PC-3 (cell line): ENCODE measurements around the gene ANKRD45. TPM values are rescaled to one million over a fixed set of nuclear protein-coding genes. Genes with fewer than 3 reads are reported as not detected.

ENCODE experiments used
- ATAC-seq: fragments of 200-7000 bp; cut with Tn5 transposase; 2 replicates; pipeline ENCODE4 v1.9.1; 2020; ENCODE audit warnings: mild to moderate bottlenecking, moderate library complexity
- BruUV-seq: library from RNA; stranded (reverse); fragments of 400-500 nt; replicated peaks from 2 replicates; lab custom pipeline; 2021; lab: Mats Ljungman, UMichigan
- CTCF ChIA-PET: fragments of 300-600 bp; sonication (Branson Sonifier 250); formaldehyde crosslinking; loops from one replicate; lab custom pipeline; 2022; ENCODE audit warnings: antibody characterized with exemption; lab: Charles Lee
- POLR2A ChIA-PET: fragments of 300-600 bp; sonication (Branson Sonifier 250); formaldehyde crosslinking; loops from one replicate; lab custom pipeline; 2022; ENCODE audit warnings: antibody characterized with exemption; ENCODE audit not compliant: unreplicated experiment; lab: Charles Lee
- DNase-seq: peaks from one replicate; pipeline ENCODE4 v3.0.0-alpha.2; 2015
- H2AFZ ChIP-seq: fragments of 300-600 bp; sonication (generic); 2 replicates; pipeline ENCODE4 v1.6.0; 2016; ENCODE audit warnings: antibody characterized with exemption, low read length
- H3F3A ChIP-seq: fragments of 300-600 bp; sonication (generic); one replicate; pipeline ENCODE4 v1.6.0; 2017; ENCODE audit warnings: antibody characterized with exemption, low read length, control low read depth, mild to moderate bottlenecking; ENCODE audit not compliant: unreplicated experiment
- H3K27ac ChIP-seq: fragments of 300-600 bp; sonication (generic); 2 replicates; pipeline ENCODE4 v1.5.1; 2016; ENCODE audit warnings: mild to moderate bottlenecking, low read length
- H3K27me3 ChIP-seq: fragments of 300-600 bp; sonication (generic); 2 replicates; pipeline ENCODE4 v1.6.1; 2016; ENCODE audit warnings: low read length, mixed read lengths
- H3K36me3 ChIP-seq: fragments of 300-600 bp; sonication (generic); 2 replicates; pipeline ENCODE4 v1.6.1; 2016; ENCODE audit warnings: low read depth, mixed run types, low read length, mixed read lengths
- H3K4me1 ChIP-seq: fragments of 300-600 bp; sonication (generic); 2 replicates; pipeline ENCODE4 v1.5.1; 2016; ENCODE audit warnings: low read length; ENCODE audit not compliant: insufficient read depth
- H3K4me2 ChIP-seq: fragments of 300-600 bp; sonication (generic); 2 replicates; pipeline ENCODE4 v1.6.0; 2016; ENCODE audit warnings: low read length
- H3K4me3 ChIP-seq: fragments of 300-600 bp; sonication (generic); 2 replicates; pipeline ENCODE4 v1.5.1; 2016; ENCODE audit warnings: mild to moderate bottlenecking, low read length, mixed read lengths
- H3K79me2 ChIP-seq: fragments of 300-600 bp; sonication (generic); 2 replicates; pipeline ENCODE4 v1.6.1; 2017; ENCODE audit warnings: low read length, mixed read lengths
- H3K9ac ChIP-seq: fragments of 300-600 bp; sonication (generic); 2 replicates; pipeline ENCODE4 v1.6.0; 2016; ENCODE audit warnings: mild to moderate bottlenecking, low read length
- H3K9me2 ChIP-seq: fragments of 300-600 bp; sonication (generic); replicated peaks from 2 replicates; pipeline ENCODE4 v1.6.1; 2016; ENCODE audit warnings: mixed run types, low read length, mixed read lengths
- H3K9me3 ChIP-seq: fragments of 300-600 bp; sonication (generic); 2 replicates; pipeline ENCODE4 v1.6.1; 2016; ENCODE audit warnings: low read length, mixed read lengths
- H4K20me1 ChIP-seq: fragments of 300-600 bp; sonication (generic); 2 replicates; pipeline ENCODE4 v1.6.1; 2016; ENCODE audit warnings: low read length, mixed read lengths
- EZH2 ChIP-seq: fragments of 300-600 bp; sonication (generic); IDR thresholded peaks from one replicate; pipeline ENCODE4 v1.6.1; 2017; ENCODE audit warnings: antibody characterized with exemption, mild to moderate bottlenecking, low read length; ENCODE audit not compliant: unreplicated experiment
- EZH2phosphoT487 ChIP-seq: fragments of 300-600 bp; sonication (generic); IDR thresholded peaks from 2 replicates; pipeline ENCODE4 v1.6.1; 2018; ENCODE audit warnings: mild to moderate bottlenecking, antibody characterized with exemption, low read length, borderline replicate concordance
- intact Hi-C: fragments of 100-400 bp; cut with micrococcal nuclease; formaldehyde crosslinking; loops from 2 replicates; pipeline ENCODE4 v1.9.0; 2023
- total RNA-seq: library from RNA; depleted of rRNA; stranded (reverse); fragments of >200 nt; gene quantifications from 2 replicates; pipeline ENCODE4 v1.2.3, GENCODE V29; 2014
- TF ChIP-seq, protein P1 (sequence below): fragments of 300-600 bp; sonication (generic); conservative IDR thresholded peaks from 2 replicates; pipeline ENCODE4 v1.5.1; 2017; ENCODE audit warnings: antibody characterized with exemption, low read depth, mild to moderate bottlenecking, low read length

ANKRD45 gene
- total RNA-seq, 1 experiment from 2014 or later, result not detected

DNA sequence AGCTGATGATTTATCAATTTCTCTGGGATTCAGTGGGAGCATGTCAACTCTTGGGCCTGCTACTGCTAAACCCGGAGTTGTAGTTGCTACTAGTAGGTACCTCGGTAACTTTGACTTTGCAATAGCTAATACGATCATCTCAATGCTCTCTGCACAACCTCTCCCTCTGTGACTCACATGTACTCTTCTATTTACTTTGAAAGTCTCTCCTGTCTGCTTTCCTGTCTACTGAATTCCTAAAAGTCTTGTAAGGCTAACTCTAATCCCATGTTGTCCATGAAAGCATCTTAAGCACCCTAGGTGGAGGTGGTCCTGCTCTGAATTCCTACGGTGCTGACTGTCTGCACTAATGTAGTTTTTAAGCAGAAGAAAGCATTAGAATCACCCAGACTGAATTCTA is 96.1 kb downstream of the ANKRD45 start:
- ATAC-seq (peak; percentile 97), DNase-seq (peak; percentile 88)
- Histone ChIP-seq H3K4me3 (no peak overlapping the region), H2AFZ (peak overlapping the region; percentile 24; the same call in 1 of the 2 replicates), H3K9ac (no peak overlapping the region), H4K20me1 (no peaks in the 10 kb centered on the region), H3K36me3 (no peaks in the 10 kb centered on the region), H3K9me3 (no peaks in the 10 kb centered on the region), H3F3A (no peaks in the 10 kb centered on the region), H3K9me2 (no peaks in the 10 kb centered on the region), H3K79me2 (no peaks in the 10 kb centered on the region), H3K4me1 (peaks cover 10% of the 10 kb centered on the region), H3K27ac (no peak overlapping the region), H3K27me3 (no peaks in the 10 kb centered on the region), H3K4me2 (peak overlapping the region; percentile 40)
- BruUV-seq, result no TSS peak
- intact Hi-C loops, result loop anchor here (1.0 kb wide), 1 partner anchor 11 kb away; no protein-coding TSS in a partner anchor
- ChIA-PET CTCF (interaction anchor here (0.7 kb wide), 1 partner anchor 66 kb away, joined by 4 read pairs; no protein-coding TSS in a partner anchor), POLR2A (interaction anchor here (0.5 kb wide), 1 partner anchor 109 kb away, joined by 7 read pairs; no protein-coding TSS in a partner anchor)
- TF ChIP-seq EZH2, result no peak
- TF ChIP-seq EZH2phosphoT487, result no peak
- TF ChIP-seq, protein P1, sequence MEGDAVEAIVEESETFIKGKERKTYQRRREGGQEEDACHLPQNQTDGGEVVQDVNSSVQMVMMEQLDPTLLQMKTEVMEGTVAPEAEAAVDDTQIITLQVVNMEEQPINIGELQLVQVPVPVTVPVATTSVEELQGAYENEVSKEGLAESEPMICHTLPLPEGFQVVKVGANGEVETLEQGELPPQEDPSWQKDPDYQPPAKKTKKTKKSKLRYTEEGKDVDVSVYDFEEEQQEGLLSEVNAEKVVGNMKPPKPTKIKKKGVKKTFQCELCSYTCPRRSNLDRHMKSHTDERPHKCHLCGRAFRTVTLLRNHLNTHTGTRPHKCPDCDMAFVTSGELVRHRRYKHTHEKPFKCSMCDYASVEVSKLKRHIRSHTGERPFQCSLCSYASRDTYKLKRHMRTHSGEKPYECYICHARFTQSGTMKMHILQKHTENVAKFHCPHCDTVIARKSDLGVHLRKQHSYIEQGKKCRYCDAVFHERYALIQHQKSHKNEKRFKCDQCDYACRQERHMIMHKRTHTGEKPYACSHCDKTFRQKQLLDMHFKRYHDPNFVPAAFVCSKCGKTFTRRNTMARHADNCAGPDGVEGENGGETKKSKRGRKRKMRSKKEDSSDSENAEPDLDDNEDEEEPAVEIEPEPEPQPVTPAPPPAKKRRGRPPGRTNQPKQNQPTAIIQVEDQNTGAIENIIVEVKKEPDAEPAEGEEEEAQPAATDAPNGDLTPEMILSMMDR, result no peak

DNA sequence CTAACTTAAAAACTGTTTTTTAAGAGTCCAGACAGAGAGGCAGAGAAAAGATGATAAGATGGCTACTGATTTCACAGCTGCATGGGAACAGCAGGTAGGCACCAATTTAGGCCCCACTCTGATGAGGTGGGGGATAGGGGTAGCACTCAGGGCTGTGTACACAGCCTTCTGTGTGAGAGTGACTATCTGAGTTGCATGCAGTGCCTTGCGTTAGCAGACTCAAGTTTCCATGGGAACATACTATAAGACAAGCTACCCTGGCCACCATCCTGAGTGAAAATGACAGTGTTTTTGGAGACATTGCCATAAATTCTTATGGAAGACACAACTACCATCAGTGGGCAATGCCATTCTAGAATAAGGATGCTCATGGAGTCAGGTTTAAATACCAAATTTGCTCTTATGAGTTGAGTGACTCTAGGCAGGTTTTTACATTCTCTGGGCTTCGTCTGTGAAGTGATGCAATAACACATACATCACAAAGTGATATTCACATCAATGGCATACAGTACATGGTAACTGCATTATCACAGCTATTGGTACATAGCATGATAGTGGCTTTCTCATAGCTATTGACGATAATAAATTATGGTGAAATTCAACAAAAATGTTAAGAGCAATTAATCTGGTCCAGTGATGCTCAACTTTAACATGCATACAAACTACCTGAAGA is 97.3 kb downstream of the ANKRD45 start:
- Histone ChIP-seq H3K79me2 (no peaks in the 10 kb centered on the region), H3K27ac (no peak overlapping the region), H3K9me2 (no peaks in the 10 kb centered on the region), H4K20me1 (no peaks in the 10 kb centered on the region), H2AFZ (no peak overlapping the region), H3K4me3 (no peak overlapping the region), H3K4me1 (peaks cover 10% of the 10 kb centered on the region), H3K36me3 (no peaks in the 10 kb centered on the region), H3K4me2 (no peak overlapping the region), H3K9me3 (no peaks in the 10 kb centered on the region), H3F3A (no peaks in the 10 kb centered on the region), H3K27me3 (no peaks in the 10 kb centered on the region), H3K9ac (no peak overlapping the region)
- DNase-seq, result no peak
- CTCF ChIA-PET, result no interaction called here
- intact Hi-C loops, result no loop called here
- POLR2A ChIA-PET, result no interaction called here
- BruUV-seq, result no TSS peak
- no peak for ATAC-seq
- TF ChIP-seq, protein P1, result no peak
- TF ChIP-seq EZH2 (no peak), EZH2phosphoT487 (no peak)
